ENCODE measurements around the gene FMO4. TPM values are rescaled to one million over a fixed set of nuclear protein-coding genes. Genes with fewer than 3 reads are reported as not detected.
"Not testable (repeated sequence)": the region's sequence is repeated elsewhere in the genome, so short reads cannot be mapped to it uniquely, and the experiment has no call there.

FMO4 gene
- total RNA-seq, 1 experiment from 2014 or later, result 2.8 TPM

- Histone ChIP-seq H3K9me3 (replicated peaks) (no peaks in the 10 kb centered on the region), H3K27me3 (replicated peaks) (no peaks in the 10 kb centered on the region)
- no peak for DNase-seq (ENCODE audit: low read depth in 1 of 2, low spot score in 2 of 2)
Measured at GRCh38 chr1:171381866-171382210, 67.9 kb downstream of the FMO4 start.

GRCh38 chr1:171384496-171384895 lies 70.5 kb downstream of the FMO4 start:
- H3K4me1 ChIP-seq (replicated peaks), result no peaks in the 10 kb centered on the region
- H3K9me3 ChIP-seq (replicated peaks), result no peaks in the 10 kb centered on the region
- H3K27me3 ChIP-seq (replicated peaks), result no peaks in the 10 kb centered on the region
- no peak overlapping the region for H3K27ac ChIP-seq
- H3K4me3 ChIP-seq, result no peak overlapping the region
- no peak for DNase-seq (ENCODE audit: low read depth in 1 of 2, low spot score in 2 of 2)
- no peaks in the 10 kb centered on the region for H3K36me3 ChIP-seq

More at GRCh38 chr1:171381866-171382210, 67.9 kb downstream of the FMO4 start:
- Histone ChIP-seq H3K4me1 (replicated peaks) (no peaks in the 10 kb centered on the region), H3K36me3 (no peaks in the 10 kb centered on the region), H3K27ac (no peak overlapping the region), H3K4me3 (no peak overlapping the region)

GRCh38 chr1:171389171-171389570 lies 75.2 kb downstream of the FMO4 start:
- Histone ChIP-seq H3K4me1 (replicated peaks) (no peaks in the 10 kb centered on the region), H3K9me3 (replicated peaks) (no peaks in the 10 kb centered on the region), H3K27ac (no peak overlapping the region), H3K36me3 (no peaks in the 10 kb centered on the region), H3K27me3 (replicated peaks) (no peaks in the 10 kb centered on the region), H3K4me3 (no peak overlapping the region)
- no peak for DNase-seq (ENCODE audit: low read depth in 1 of 2, low spot score in 2 of 2)

GRCh38 chr1:171390740-171391139 lies 76.8 kb downstream of the FMO4 start:
- H3K4me1 ChIP-seq (replicated peaks); H3K4me3 ChIP-seq; DNase-seq (ENCODE audit: low read depth in 1 of 2, low spot score in 2 of 2); H3K36me3 ChIP-seq; H3K9me3 ChIP-seq (replicated peaks); H3K27ac ChIP-seq; H3K27me3 ChIP-seq (replicated peaks): not testable (repeated sequence)

Other genes with a start within 250 kb of the FMO4 start
- 3.4 and 5.1 TPM in 2 replicates for gene FMO3, start 223.3 kb upstream of the FMO4 start, total RNA-seq (2014; rRNA removed; shearing (Covaris generic))
- gene FMO2, start 128.9 kb upstream of the FMO4 start, total RNA-seq (2014; rRNA removed; shearing (Covaris generic)), result not detected in 2 replicates
- gene FMO1, start 65.7 kb upstream of the FMO4 start, total RNA-seq (2014; rRNA removed; shearing (Covaris generic)), result not detected in 2 replicates
- 37.4 and 67.3 TPM in 2 replicates for gene PRRC2C, start 171.3 kb downstream of the FMO4 start, total RNA-seq (2014; rRNA removed; shearing (Covaris generic))